Fibroblast of peridontal ligament (primary cell): ENCODE data around the gene ZC3H7B.
A peak's percentile ranks its signal among the peaks of the same experiment; 100 is the strongest.
"Not testable (repeated sequence)": the region's sequence is repeated elsewhere in the genome, so short reads cannot be mapped to it uniquely, and the experiment has no call there.

ENCODE experiments used
- DNase-seq: peaks from one replicate; pipeline ENCODE4 v3.0.0-alpha.2; 2010; ENCODE audit errors: extremely low read depth

Gene ZC3H7B

DNA sequence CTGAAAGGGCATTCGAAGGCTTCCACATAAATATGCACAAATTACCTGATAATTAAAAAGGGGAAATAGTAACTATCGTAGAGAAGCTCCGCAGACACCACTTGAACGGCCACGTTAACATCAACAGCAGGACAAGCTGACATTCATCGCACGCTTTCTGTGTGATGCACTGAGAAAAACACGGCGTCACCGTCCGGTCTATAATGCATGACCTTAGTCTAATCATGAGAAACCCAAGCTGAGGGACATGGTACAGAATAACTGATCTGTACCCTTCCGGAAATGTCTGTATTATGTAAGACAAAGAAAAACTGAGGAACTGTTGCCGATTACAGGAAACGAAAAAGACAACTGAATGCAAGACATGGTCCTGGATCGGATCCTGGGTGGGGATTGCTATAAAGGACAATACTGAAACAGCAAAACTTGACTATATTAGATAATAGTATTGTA, 14.7 kb upstream of the ZC3H7B start:
- DNase-seq, result peak; percentile 49

DNA sequence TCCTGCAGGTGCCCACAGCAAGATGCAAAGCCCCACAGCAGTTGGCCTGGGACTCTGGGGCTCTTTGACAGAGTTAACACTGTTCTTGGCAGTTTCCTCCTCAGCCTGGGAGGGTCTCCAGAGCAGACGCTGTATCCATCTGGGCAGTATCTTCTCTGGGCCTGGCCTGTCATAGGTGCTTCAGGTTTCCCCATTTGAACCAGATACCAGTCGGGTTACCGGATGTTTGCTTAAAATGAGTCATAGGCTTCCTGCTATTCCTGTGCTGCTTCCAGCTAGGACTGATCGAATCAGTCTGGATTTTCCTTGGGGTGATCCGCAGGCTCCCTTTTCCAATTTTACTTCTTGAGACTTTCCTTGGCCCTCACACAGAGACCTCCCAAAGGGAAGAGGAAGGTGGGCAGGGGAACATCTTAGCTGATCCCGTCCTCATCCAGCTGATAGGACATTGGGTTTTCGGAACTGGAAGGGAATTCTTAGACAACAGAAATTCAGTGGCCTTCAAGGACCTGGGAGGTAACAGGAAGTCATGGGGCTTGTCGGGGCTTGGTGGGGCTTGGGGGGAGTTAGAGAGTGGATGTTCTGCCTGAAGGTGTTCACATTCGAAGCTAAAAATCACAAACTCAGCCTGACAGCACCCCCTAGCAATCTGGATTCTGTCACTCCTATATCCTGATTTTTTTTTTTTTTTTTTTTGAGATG, 12.9 kb upstream of the ZC3H7B start:
- peak; percentile 61 for DNase-seq

DNA sequence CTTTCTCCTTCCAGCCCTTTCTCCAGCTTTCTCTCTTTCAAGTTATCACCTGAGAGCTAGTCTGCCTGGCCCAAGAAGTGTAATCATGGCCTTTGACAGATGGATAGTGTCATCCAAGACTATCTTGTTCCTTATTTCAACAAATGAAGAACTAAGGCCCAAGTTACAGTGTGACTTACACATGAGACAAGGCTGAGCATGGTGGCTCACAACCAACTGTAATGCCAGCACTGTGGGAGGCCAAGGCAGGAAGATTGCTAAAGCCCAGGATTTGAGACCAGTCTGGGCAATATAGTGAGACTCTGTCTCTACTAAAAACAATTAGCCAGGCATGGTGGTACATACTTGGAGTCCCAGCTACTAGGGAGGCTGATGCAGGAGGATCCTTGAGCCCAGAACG, 11.7 kb upstream of the ZC3H7B start:
- no peak for DNase-seq

DNA sequence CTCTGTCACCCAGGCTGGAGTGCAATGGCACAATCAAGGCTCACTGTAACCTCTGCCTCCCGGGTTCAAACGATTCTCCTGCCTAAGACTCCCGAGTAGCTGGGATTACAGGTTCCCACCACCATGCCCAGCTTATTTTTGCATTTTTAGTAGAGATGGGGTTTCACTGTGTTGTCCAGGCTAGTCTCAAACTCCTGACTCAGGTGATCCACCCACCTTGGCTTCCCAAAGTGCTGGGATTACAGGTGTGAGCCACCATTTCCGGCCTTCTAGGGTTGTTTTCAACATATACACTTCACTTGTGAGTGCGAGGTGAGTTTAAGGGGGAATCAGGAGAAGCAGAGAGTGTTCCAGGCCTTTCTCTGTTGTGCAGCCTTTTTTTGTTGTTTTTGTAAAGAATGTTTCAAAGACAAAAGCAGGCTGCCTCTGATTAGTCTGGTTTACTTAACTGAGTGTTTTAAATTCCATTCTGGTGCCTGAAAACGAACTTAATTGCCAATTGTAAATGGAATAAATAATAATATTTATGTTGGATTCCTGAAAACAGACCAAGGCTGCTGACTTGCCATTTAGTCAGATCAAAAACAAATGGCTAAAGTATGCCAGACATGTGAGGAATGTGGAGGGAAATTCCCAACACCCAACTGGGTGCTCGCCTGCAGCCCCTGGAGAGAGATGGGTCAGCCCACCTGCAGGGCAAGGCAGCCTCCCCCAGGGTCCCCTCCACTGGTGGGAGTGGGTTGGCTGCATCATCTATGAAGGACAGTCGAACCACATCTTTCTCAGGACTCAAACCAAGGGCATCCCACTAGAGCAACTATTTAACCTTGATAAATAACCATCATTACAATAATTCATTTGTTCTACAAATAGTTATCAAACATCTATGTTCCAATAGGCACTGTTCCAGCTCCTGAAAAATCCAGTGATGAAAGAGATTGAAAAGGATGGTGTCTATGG, 10.8 kb upstream of the ZC3H7B start:
- DNase-seq, result peak; percentile 90

DNA sequence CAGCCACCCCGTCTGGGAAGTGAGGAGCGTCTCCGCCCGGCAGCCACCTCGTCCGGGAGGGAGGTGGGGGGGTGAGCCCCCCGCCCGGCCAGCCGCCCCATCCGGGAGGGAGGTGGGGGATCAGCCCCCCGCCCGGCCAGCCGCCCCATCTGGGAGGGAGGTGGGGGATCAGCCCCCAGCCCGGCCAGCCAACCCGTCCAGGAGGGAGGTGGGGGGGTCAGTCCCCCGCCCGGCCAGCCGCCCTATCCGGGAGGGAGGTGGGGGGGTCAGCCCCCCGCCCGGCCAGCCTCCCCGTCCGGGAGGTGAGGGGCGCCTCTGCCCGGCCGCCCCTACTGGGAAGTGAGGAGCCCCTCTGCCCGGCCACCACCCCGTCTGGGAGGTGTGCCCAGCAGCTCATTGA, 6.5 kb upstream of the ZC3H7B start:
- DNase-seq, result not testable (repeated sequence)

DNA sequence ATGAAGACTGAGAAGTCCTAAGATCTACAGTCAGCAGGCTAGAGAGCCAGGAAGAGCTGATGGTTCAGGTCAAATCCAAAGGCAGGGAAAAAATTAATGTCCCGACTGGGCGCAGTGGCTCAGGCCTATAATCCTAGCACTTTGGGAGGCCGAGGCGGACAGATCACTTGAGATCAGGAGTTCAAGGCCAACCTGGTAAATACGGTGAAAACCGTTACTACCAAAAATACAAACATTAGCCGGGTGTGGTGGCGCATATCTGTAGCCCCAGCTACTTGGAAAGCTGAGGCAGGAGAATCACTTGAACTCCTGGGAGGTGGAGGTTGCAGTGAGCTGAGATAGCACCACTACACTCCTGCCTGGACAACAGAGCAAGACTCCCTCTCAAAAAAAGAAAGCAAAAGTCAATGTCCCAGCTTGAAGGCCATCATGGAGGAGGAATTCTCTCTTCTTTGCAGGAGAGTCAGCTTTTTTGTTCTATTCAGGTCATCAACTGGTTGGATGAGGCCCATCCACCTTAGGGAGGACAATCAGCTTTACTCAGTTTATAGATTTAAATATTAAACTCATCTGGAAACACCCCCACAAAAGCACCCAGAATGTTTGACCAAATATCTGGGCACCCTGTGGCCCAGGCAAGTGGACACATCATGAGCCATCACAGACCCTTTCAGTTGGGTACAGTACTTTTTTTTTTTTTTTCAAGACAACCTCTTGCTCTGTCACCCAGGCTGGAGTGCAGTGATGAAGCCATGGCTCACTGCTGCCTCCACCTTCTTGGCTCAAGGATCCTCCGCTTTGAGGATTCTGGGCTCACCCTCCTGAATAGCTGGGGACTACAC, 4.3 kb upstream of the ZC3H7B start:
- no peak for DNase-seq

DNA sequence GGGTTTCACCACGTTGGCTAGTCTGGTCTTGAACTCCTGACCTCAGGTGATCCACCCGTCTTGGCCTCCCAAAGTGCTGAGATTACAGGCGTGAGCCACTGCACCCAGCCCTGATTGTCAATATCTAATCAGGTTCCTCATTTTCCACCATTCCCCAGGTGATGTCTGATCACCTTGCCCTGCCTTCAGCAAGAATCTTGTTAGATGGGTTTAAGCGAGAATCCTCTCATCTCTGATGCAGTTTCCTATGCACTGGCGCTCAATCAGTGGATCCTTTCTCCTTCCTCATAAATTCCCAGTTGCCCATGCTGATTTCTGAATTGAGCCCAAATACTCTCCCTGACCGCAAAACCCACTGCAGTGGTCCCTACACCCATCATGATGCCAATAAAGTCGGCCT, 664 bp upstream of the ZC3H7B start:
- no peak for DNase-seq

DNA sequence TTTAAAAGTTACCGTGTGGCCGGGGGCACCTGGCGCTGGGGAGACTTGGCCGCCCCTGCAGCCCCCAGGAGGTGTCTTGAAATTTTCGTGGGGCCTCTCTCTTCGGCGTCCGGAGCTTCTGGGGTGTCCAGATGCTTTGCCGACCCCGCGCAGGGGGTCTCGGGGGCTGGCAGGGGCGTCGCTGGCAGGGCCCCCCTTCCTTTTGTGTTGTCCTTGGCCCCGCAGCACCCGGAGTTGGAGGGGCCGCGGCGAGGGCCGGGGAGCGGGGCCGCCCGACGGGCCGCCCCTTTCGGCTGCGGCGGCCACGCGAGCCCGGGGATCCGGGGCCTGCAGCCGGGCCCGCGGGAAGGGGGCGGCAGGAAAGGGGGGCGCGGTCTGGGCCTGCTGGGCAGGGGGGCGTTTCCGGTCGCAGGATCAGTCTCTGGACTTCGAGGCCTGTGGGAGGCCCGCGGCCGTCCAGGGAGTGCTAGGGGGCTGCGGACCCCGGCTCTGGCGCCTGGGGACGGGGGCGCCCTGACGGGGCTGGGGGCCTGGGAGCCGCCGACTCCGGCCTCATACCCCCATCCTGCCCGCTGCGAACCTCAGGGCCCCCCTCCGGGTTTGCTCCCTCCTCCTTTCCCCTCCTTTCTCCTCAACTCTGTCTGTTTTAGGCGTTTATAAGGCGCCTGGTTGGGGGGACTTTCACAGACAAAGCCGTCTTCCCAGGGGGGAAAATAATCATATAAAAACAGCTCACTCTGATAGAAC, 869 bp downstream of the ZC3H7B start:
- DNase-seq, result no peak

DNA sequence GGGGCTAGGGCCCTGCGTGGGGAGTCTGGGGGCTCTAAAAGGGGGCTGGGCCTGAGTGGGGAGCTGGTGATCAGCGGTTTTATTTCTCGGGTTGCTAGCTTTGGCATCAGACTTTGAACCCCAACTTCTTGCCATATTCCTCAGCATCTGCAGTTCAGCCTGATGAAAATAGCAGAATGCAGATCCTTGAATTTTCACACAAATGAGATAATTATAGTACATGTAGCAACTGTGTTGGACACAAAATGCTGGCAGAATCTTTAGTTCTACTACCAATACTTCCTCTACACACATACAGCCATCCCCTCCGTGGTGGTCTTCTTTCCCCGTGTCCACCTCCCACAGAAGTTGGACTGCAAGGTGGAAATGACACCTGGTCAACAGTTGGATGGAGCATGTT, 1.5 kb downstream of the ZC3H7B start:
- DNase-seq, result no peak

DNA sequence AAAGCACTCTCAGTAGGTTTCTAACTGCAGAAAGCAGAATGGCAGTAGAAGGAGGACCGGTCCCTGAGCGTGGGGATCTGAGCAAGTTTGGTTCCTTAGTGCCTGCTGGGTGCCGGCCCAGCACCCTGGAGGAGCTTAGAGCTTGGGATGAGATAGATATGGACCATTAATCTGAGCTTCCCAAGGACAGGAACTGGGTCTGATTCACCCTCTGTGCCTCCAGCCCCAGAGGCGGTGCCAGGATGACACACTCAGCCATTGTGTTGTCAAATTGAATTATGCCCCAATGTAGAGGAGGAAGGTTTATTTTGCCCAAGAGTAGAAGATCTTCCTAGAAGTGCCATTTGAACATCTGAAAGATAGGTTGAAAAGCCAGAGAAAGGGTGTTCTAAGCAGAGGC, 4.3 kb downstream of the ZC3H7B start:
- peak; percentile 57 for DNase-seq

DNA sequence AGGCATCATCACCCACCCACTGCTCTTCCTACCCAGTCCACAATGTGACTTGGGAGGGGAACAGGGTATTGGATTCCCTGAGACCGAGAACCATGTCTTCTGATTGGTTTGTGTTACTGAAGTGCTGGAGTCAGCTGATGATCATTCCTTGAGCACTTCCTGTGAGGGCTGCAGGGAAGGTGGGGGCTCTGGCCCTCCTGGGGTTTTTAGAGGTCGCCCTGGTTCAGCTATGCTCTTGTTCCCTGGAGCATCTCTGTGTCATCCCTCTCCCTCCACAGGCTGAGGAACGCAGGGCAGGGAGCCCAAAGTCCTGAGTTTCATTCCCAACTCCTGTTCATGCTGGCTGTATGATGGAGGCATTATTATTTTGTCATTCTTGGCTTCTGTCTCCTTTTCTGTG, 6.7 kb downstream of the ZC3H7B start:
- peak; percentile 58 for DNase-seq

DNA sequence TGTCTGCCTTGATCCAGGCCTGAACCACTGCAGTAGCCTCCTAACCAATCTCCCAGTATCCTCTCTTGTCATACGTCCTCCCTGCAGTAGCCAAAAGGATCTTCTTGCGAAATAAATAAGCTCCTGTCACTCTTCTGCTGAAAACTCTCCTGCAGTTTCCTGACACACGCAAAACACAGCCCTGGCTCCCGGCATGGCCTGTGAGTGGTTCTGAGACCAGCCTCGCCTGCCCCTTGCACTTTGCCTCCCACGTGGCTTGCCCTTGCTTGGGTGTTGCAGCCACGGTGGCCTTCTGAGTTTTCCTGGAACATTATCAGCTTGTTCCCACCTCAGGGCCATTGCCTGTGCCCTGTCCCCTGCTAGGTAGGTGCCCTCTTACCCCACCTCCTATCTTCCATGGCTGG, 7.2 kb downstream of the ZC3H7B start:
- no peak for DNase-seq

DNA sequence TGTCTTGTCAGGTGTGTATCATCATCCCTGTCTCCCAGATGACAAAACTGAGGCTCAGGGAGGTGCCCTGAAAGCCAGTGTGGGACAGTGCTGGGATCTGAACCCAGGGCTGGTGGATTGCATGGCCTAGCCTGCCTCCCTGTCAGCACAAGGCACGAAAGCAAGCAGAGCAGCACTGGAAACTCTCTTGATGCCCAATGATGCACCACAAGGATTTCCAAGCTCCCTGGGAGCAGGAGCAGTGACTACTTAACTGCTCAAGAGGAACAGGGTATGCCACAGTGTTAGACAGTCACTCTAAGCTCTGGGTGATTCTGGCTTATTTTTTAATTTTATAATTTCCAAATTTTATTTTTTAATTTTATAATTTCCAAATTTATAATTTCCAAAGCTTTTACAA, 9.0 kb downstream of the ZC3H7B start:
- DNase-seq, result no peak

DNA sequence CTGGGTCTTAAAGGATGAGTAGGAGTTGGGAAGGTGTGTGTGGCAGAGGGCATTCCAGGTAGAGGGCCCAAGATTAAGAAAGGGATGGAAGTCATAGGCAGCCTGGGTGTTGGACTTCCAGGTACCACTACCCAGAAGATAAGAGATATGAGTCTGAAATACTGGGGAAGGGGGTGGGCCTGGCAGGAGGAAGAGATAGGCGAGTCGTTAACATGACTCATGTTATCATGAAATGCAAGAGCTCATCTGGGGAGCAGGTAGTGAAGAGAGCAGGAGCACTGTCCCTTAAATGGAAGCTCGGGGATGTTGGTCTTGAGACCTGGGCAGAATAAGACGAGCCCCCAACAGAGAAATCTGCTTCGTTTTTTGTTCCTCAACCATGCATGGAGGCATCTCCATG, 10.2 kb downstream of the ZC3H7B start:
- no peak for DNase-seq

DNA sequence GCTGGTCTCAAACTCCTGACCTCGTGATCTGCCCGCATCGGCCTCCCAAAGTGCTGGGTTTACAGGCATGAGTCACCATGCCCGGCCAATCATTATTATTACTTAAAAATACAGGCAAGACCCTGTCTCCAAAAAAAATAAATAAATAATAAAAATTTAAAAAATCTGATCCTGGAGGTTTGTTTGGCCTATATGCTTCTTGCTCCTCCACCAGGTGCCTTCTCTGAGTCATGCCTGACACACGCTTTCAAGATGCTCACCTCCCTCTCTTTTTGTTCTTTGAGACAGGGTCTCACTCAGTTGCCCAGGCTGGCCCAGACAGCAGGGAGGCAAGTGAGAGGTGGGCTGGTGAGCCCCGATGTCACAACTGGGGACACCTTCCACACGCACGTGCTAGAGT, 13.5 kb downstream of the ZC3H7B start:
- no peak for DNase-seq

DNA sequence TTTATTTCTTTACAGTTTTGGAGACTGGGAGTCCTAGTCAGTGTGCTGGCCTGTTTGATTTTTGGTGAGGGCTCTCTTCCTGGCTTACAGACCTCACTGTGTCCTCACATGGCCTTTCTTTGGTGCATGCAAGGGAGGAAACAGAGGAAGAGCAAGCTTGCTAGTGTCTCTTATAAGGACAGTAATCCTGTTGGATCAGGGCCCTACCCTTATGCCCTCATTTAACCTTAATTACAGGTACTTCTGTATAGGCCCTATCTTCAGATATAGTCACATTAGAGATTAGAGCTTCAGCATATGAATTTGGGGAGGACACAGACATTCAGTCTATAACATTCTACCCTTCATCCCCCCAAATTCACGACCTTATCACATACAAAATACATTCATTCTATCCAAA, 14.3 kb downstream of the ZC3H7B start:
- no peak for DNase-seq

DNA sequence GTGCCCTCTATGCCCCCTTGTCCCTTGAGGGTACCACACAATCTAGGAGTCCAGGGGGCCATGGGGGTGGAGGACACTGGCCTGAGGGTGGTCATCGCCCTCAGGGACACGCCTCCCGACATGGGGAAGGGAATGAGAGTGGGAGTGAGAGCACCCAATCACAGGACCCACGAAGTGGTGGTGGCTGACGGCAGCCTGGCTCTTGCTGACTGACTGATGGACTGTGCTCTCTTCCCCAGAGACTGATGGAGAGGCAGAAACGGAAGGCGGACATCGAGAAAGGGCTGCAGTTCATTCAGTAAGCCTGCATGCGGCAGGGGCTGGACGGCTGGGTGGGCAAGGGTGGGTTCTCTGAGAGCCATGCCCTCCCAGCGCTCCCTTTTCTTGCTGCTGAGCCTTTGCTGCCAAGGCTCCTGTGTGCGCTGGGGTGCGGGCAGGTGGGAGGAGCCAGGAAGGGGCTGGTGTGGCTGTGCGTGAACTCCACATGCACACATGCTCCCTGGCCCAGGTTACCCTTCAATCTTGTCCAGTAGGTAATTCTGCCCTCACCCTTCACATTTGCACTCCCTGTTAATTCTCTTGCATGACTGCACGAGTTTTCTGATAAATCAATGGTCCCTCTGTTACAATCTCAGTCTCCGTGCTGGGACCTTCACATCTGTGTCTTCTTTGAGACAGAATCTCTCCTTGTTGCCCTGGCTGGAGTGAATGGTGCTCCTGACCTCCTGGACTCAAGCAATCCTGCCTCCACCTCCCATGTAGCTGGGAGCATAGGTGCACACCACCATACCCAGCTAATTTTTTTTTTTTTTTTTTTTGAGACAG, 19.3 kb downstream of the ZC3H7B start:
- DNase-seq, result no peak

DNA sequence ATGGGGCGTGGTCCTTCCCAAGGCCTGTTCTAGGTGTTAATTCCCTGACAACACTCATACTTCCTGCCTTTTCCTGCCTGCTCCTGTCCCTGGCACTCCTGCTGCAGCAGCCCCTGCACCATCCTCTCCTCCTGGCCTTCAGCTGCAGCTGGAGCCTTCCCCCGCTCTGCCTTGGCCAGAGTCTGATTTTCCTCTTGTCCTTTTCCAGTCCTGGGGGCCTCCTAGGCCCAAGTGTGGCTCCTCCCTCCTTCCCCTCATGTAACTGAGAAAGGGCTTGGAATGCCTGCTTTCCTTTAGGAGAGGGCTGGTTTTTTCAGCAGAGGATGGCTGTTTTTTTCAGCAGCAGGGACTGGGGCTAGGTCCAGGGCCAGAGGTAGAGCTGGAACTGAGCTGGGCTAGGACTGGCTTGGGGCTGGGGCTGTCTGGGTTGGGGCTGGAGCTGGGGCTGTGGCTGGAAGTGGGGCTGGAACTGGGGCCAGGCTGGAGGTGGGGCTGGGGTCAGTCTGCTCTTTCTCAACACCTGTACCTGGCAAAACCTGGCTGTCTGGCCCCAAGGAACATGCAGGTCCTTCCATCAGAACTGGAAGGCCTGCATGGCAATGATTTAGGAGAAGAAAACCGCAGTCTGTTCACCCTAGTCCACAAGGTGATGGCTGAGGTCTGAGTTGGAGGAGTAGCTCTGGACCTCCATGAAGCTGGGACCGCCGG, 23.6 kb downstream of the ZC3H7B start:
- DNase-seq, result no peak

DNA sequence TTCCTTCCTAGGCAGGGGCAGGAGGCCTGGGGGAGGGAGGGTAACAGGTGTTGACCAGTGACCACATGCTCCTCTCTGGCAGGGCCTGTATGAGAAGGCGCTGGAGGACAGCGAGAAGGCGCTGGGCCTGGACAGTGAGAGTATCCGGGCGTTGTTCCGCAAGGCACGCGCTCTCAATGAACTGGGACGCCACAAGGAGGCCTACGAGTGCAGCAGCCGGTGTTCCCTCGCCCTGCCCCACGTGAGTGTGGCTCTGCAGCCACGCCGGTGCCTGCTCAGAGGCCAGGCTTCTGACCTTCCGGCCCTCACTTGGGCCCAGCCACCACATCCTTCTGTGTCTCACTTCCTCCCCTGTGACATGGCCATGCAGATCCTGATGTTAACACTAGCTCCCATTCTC, 25.8 kb downstream of the ZC3H7B start:
- DNase-seq, result no peak

DNA sequence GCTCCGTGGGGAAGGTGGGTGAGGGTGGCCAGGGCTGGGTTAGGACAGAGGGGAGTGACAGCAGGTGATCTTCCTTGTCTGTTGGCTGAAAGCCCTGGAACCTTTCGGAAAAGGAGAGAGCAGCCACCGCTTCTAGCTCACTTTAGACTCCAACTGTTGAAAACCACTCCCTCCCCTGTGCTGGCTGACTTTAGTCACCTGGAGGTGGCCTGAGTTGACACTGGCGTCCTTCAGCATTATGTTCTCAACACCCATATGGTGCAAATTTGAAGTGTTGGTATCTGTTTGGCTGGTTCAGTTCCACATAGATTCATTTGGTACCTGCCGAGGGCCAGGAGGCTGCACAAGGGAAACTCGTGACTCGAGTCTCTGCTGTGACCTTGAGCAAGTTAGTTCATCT, 28.8 kb downstream of the ZC3H7B start:
- DNase-seq, result no peak
